ENCODE data around the gene SLC25A51. TPM values are rescaled to one million over a fixed set of nuclear protein-coding genes. Genes with fewer than 3 reads are reported as not detected.
A peak's percentile ranks its signal among the peaks of the same experiment; 100 is the strongest.

The SLC25A51 gene, protein sequence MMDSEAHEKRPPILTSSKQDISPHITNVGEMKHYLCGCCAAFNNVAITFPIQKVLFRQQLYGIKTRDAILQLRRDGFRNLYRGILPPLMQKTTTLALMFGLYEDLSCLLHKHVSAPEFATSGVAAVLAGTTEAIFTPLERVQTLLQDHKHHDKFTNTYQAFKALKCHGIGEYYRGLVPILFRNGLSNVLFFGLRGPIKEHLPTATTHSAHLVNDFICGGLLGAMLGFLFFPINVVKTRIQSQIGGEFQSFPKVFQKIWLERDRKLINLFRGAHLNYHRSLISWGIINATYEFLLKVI
- total RNA-seq = 10 to 100 TPM; 22.2 to 35.4 (median 33.7) TPM
- total RNA-seq (2013) = 33.3 TPM

- H3K4me3 ChIP-seq (ENCODE audit: low read length) = peak within 1 kb of the TSS; percentile 58
- peak within 1 kb of the TSS; percentile 94 for H3K4me3 Mint-ChIP-seq
- intact Hi-C loops (cut with micrococcal nuclease) = loop anchor here (2.0 kb wide), 1 partner anchor 459 kb away; no protein-coding TSS in a partner anchor
- H3K27ac Mint-ChIP-seq = peak within 1 kb of the TSS; percentile 86 to 94
- peak within 1 kb of the TSS; percentile 78 for H3K27ac ChIP-seq (ENCODE audit: low read length)
- no peaks in the 10 kb centered on the region for H3K36me3 Mint-ChIP-seq
- peak; percentile 86 to 94 (median 88) for ATAC-seq
- TF ChIP-seq, protein P1, sequence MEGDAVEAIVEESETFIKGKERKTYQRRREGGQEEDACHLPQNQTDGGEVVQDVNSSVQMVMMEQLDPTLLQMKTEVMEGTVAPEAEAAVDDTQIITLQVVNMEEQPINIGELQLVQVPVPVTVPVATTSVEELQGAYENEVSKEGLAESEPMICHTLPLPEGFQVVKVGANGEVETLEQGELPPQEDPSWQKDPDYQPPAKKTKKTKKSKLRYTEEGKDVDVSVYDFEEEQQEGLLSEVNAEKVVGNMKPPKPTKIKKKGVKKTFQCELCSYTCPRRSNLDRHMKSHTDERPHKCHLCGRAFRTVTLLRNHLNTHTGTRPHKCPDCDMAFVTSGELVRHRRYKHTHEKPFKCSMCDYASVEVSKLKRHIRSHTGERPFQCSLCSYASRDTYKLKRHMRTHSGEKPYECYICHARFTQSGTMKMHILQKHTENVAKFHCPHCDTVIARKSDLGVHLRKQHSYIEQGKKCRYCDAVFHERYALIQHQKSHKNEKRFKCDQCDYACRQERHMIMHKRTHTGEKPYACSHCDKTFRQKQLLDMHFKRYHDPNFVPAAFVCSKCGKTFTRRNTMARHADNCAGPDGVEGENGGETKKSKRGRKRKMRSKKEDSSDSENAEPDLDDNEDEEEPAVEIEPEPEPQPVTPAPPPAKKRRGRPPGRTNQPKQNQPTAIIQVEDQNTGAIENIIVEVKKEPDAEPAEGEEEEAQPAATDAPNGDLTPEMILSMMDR (IDR thresholded peaks at IDR 0.05) = peak; percentile 89
- no peaks in the 10 kb centered on the region for H3K9me3 ChIP-seq (ENCODE audit: control insufficient read depth, insufficient read depth, low read length)
- H3K27me3 Mint-ChIP-seq (ENCODE audit: low read depth in 2 of 2) = no peaks in the 10 kb centered on the region
- peaks cover 17% of the 10 kb centered on the region for H3K4me1 ChIP-seq (ENCODE audit: control insufficient read depth, insufficient read depth, low read length)
- WGBS (ENCODE audit: insufficient coverage) = under 1% methylated on average over 84 of the region's 84 CpGs
- H3K9me3 Mint-ChIP-seq = no peaks in the 10 kb centered on the region
- no peaks in the 10 kb centered on the region for H3K27me3 ChIP-seq (ENCODE audit: control insufficient read depth, insufficient read depth, low read length)
- peaks cover 7% of the 10 kb centered on the region for H3K36me3 ChIP-seq (ENCODE audit: control insufficient read depth, insufficient read depth, low read length)
- peak; percentile 97 to 98 for DNase-seq
- H3K4me1 Mint-ChIP-seq = peaks cover 17 to 33% of the 10 kb centered on the region in 2 donors
Measured at GRCh38 chr9:37903647-37904444, at the start of gene SLC25A51. Gene SLC25A51 (minus strand): TSS chr9:37904127. CDS start chr9:37888550, 15,577 bp downstream.

GRCh38 chr9:37953206-37953774 is 49.4 kb upstream of the SLC25A51 start:
- TF ChIP-seq, protein P1 (IDR thresholded peaks at IDR 0.05) = no peak
- H3K36me3 ChIP-seq (ENCODE audit: control insufficient read depth, insufficient read depth, low read length) = no peaks in the 10 kb centered on the region
- WGBS (ENCODE audit: insufficient coverage) = 89% methylated on average over 3 of the region's 5 CpGs
- Mint-ChIP-seq H3K27ac (no peak overlapping the region), H3K9me3 (no peaks in the 10 kb centered on the region), H3K36me3 (no peaks in the 10 kb centered on the region), H3K4me1 (no peaks in the 10 kb centered on the region), H3K4me3 (no peak overlapping the region), H3K27me3 (ENCODE audit: low read depth in 2 of 2) (no peaks in the 10 kb centered on the region)
- no peak overlapping the region for H3K4me3 ChIP-seq (ENCODE audit: low read length)
- H3K27ac ChIP-seq (ENCODE audit: low read length) = no peak overlapping the region
- intact Hi-C loops (cut with micrococcal nuclease) = no loop called here
- no peaks in the 10 kb centered on the region for H3K27me3 ChIP-seq (ENCODE audit: control insufficient read depth, insufficient read depth, low read length)
- H3K9me3 ChIP-seq (ENCODE audit: control insufficient read depth, insufficient read depth, low read length) = no peaks in the 10 kb centered on the region
- DNase-seq (no peak), ATAC-seq (no peak)
- peaks cover 3% of the 10 kb centered on the region for H3K4me1 ChIP-seq (ENCODE audit: control insufficient read depth, insufficient read depth, low read length)

GRCh38 chr9:37952731-37953130 is 48.8 kb upstream of the SLC25A51 start:
- Mint-ChIP-seq H3K4me1 (no peaks in the 10 kb centered on the region), H3K36me3 (no peaks in the 10 kb centered on the region), H3K27me3 (ENCODE audit: low read depth in 2 of 2) (no peaks in the 10 kb centered on the region), H3K4me3 (no peak overlapping the region), H3K9me3 (no peaks in the 10 kb centered on the region), H3K27ac (no peak overlapping the region)
- peaks cover 3% of the 10 kb centered on the region for H3K4me1 ChIP-seq (ENCODE audit: control insufficient read depth, insufficient read depth, low read length)
- ATAC-seq (no peak), DNase-seq (no peak)
- H3K27me3 ChIP-seq (ENCODE audit: control insufficient read depth, insufficient read depth, low read length) = no peaks in the 10 kb centered on the region
- intact Hi-C loops (cut with micrococcal nuclease) = no loop called here
- H3K36me3 ChIP-seq (ENCODE audit: control insufficient read depth, insufficient read depth, low read length) = no peaks in the 10 kb centered on the region
- H3K9me3 ChIP-seq (ENCODE audit: control insufficient read depth, insufficient read depth, low read length) = no peaks in the 10 kb centered on the region
- no peak overlapping the region for H3K27ac ChIP-seq (ENCODE audit: low read length)
- 95% methylated on average over 6 of the region's 6 CpGs for WGBS (ENCODE audit: insufficient coverage)
- TF ChIP-seq, protein P1 (IDR thresholded peaks at IDR 0.05) = no peak
- H3K4me3 ChIP-seq (ENCODE audit: low read length) = no peak overlapping the region

All from natural killer cell (primary cell).